ENCODE results near the gene PHF20.

DNA sequence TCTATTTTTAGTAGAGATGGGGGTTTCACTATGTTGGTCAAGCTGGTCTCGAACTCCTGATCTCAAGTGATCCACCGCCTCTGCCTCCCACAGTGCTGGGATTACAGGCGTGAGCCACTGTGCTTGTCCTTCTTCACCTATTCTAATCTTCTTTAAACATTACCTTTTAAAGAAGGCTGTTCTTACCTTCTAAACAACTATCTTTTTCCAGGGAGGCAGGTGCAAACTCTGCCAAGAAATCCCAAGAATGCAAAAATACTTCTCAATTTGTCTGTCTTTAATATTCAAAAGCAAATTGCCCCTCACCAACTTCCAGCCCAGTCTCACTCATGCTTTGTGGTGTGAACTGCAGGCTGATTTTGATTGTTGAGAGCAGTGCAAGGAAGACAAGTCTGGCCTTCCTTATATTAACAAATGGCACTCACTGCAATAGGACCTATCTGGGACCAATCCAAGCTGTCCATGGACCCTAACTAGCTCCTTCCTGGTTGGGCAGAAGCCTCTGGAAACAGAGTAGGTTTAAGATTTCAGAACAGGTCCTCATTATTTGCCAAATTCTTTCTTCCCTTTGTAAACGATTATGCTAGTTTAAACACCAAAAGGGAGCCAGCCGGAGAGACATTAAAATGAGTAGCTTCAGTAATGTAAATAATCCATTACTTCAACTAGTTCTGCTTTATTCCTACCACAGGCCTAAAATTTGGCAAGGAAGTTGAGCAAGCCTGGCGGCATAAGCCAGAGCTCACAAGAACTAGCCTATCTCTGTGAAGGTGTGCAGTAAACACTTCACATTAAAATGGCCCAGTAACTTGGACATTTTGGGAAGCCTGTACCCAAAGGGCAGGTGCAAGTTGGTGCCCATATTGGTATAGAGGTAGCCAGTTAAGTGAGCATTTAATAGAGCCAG lies 180.9 kb downstream of the PHF20 start:
- TF ChIP-seq EZH2 (IDR thresholded peaks at IDR 0.05; ENCODE audit: low read depth, low read length, severe bottlenecking) (no peak), SIN3A (conservative IDR thresholded peaks at IDR 0.05 in 1 of 2, IDR thresholded peaks at IDR 0.05 in 1 of 2; ENCODE audit: low read depth in 1 of 2, low read length in 2 of 2) (no peak), RNF2 (IDR thresholded peaks at IDR 0.05; ENCODE audit: borderline replicate concordance, low read depth, low read length, missing control alignments, poor library complexity, severe bottlenecking) (no peak), MAFK (IDR thresholded peaks at IDR 0.05; ENCODE audit: low read depth, low read length) (no peak), TEAD4 (IDR thresholded peaks at IDR 0.05; ENCODE audit: low read depth, low read length) (no peak), SRF (IDR thresholded peaks at IDR 0.05; ENCODE audit: low read depth, low read length) (no peak), RAD21 (IDR thresholded peaks at IDR 0.05 in 1 of 2, conservative IDR thresholded peaks at IDR 0.05 in 1 of 2; ENCODE audit: low read depth in 2 of 2, low read length in 2 of 2) (no peak), EGR1 (IDR thresholded peaks at IDR 0.05; ENCODE audit: borderline replicate concordance, low read depth, low read length) (no peak), POLR2AphosphoS5 (IDR thresholded peaks at IDR 0.05; ENCODE audit: low read depth, low read length) (no peak)
- TF ChIP-seq, protein P1, sequence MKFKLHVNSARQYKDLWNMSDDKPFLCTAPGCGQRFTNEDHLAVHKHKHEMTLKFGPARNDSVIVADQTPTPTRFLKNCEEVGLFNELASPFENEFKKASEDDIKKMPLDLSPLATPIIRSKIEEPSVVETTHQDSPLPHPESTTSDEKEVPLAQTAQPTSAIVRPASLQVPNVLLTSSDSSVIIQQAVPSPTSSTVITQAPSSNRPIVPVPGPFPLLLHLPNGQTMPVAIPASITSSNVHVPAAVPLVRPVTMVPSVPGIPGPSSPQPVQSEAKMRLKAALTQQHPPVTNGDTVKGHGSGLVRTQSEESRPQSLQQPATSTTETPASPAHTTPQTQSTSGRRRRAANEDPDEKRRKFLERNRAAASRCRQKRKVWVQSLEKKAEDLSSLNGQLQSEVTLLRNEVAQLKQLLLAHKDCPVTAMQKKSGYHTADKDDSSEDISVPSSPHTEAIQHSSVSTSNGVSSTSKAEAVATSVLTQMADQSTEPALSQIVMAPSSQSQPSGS (IDR thresholded peaks at IDR 0.05; ENCODE audit: low read length), result no peak
- TF ChIP-seq, protein P2, sequence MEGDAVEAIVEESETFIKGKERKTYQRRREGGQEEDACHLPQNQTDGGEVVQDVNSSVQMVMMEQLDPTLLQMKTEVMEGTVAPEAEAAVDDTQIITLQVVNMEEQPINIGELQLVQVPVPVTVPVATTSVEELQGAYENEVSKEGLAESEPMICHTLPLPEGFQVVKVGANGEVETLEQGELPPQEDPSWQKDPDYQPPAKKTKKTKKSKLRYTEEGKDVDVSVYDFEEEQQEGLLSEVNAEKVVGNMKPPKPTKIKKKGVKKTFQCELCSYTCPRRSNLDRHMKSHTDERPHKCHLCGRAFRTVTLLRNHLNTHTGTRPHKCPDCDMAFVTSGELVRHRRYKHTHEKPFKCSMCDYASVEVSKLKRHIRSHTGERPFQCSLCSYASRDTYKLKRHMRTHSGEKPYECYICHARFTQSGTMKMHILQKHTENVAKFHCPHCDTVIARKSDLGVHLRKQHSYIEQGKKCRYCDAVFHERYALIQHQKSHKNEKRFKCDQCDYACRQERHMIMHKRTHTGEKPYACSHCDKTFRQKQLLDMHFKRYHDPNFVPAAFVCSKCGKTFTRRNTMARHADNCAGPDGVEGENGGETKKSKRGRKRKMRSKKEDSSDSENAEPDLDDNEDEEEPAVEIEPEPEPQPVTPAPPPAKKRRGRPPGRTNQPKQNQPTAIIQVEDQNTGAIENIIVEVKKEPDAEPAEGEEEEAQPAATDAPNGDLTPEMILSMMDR (IDR thresholded peaks at IDR 0.05; ENCODE audit: control extremely low read depth in 1 of 3, insufficient read depth in 1 of 3, low read depth in 1 of 3, low read length in 3 of 3), result no peak
